Gastroesophageal sphincter (tissue), 4 donors: ENCODE results near the gene RSPH3. TPM values are rescaled to one million over a fixed set of nuclear protein-coding genes. Genes with fewer than 3 reads are reported as not detected.

Experiments used
- ATAC-seq: fragments of 150-250 bp; one replicate; pipeline ENCODE4 v1.9.1; 2016; ENCODE audit warnings: mild to moderate bottlenecking, moderate library complexity
- H3K27ac ChIP-seq, 4 donors: fragments of 200-600 bp; sonication (generic) in 3 of 4; 1 replicate in 3 of 4; 2 replicates in 1 of 4; pipeline ENCODE4 v1.5.1; 2016 to 2019
- H3K27me3 ChIP-seq: fragments of 200-600 bp; sonication (generic); one replicate; pipeline ENCODE4 v1.5.1; 2019
- H3K36me3 ChIP-seq, 2 donors: fragments of 200-600 bp; sonication (generic); one replicate each; pipeline ENCODE4 v1.5.1; 2019; ENCODE audit warnings: control low read depth in 1 of 2
- H3K4me1 ChIP-seq, 3 donors: fragments of 200-600 bp; sonication (generic); 1 replicate in 2 of 3; 2 replicates in 1 of 3; pipeline ENCODE4 v1.5.1; 2016 to 2019; ENCODE audit warnings: control low read depth in 2 of 3
- H3K4me3 ChIP-seq, 2 donors: fragments of 200-600 bp; sonication (generic); one replicate each; pipeline ENCODE4 v1.5.1; 2019; ENCODE audit warnings: mild to moderate bottlenecking in 1 of 2, moderate library complexity in 1 of 2
- H3K9me3 ChIP-seq, 3 donors: fragments of 200-600 bp; sonication (generic); one replicate each; pipeline ENCODE4 v1.5.1; 2017 to 2019; ENCODE audit warnings: control low read depth in 2 of 3
- CTCF ChIP-seq, 4 experiments: fragments of 200-600 bp in 2 of 4; fragments of 450-650 bp in 2 of 4; sonication (generic) in 1 of 4; IDR thresholded peaks; one replicate each; pipeline ENCODE4 v1.5.1; 2017 to 2019; ENCODE audit warnings: antibody characterized with exemption in 4 of 4, mild to moderate bottlenecking in 2 of 4, moderate library complexity in 2 of 4
- EP300 ChIP-seq: sonication (generic); formaldehyde crosslinking; IDR thresholded peaks from one replicate; pipeline ENCODE4 v1.6.1; 2017; ENCODE audit warnings: antibody characterized with exemption, mild to moderate bottlenecking
- POLR2A ChIP-seq, 2 donors: fragments of 450-650 bp; IDR thresholded peaks; one replicate each; pipeline ENCODE4 v1.6.1; 2017; ENCODE audit warnings: antibody characterized with exemption in 2 of 2, mild to moderate bottlenecking in 2 of 2, moderate library complexity in 1 of 2
- POLR2AphosphoS5 ChIP-seq: sonication (generic); formaldehyde crosslinking; IDR thresholded peaks from one replicate; pipeline ENCODE4 v1.6.1; 2017; ENCODE audit warnings: antibody characterized with exemption
- WGBS, 2 donors: methylation state at CpG; one replicate each; pipeline ENCODE4 v1.1.5; 2018; ENCODE audit warnings: low coverage in 1 of 2; 5-methylcytosine and 5-hydroxymethylcytosine counted together
- total RNA-seq, 4 donors: library from RNA; depleted of rRNA; stranded (reverse); fragments of >200 nt; gene quantifications; one replicate each; pipeline ENCODE4 v1.1.0, GENCODE V29; 2016

Gene RSPH3
- total RNA-seq, 4 donors from 2014 or later, result 6.7 to 23.1 (median 13.0) TPM

GRCh38 chr6:158947284-158947683 is 52.7 kb downstream of the RSPH3 start:
- WGBS, 2 donors, result 92 to 95% methylated on average over 8 of the region's 8 CpGs
- no peaks in the 10 kb centered on the region for H3K27me3 ChIP-seq
- no peak for TF ChIP-seq CTCF (IDR thresholded peaks at IDR 0.05)
- no peak for TF ChIP-seq POLR2AphosphoS5
- TF ChIP-seq POLR2A (IDR thresholded peaks at IDR 0.05), result no peak
- no peaks in the 10 kb centered on the region for H3K4me1 ChIP-seq
- no peak overlapping the region for H3K27ac ChIP-seq
- no peaks in the 10 kb centered on the region for H3K36me3 ChIP-seq
- H3K9me3 ChIP-seq, result peaks cover 0 to 2% (median 0%) of the 10 kb centered on the region in 3 donors
- ATAC-seq, result no peak
- H3K4me3 ChIP-seq, result no peak overlapping the region

GRCh38 chr6:158943380-158944032 is 56.5 kb downstream of the RSPH3 start:
- 83 to 100% methylated on average over 3 of the region's 3 CpGs for WGBS, 2 donors
- Histone ChIP-seq H3K4me3 (no peak overlapping the region), H3K4me1 (peaks cover 0 to 12% (median 0%) of the 10 kb centered on the region in 3 donors), H3K36me3 (no peaks in the 10 kb centered on the region), H3K27ac (no peak overlapping the region), H3K27me3 (no peaks in the 10 kb centered on the region), H3K9me3 (peaks cover 0 to 6% (median 0%) of the 10 kb centered on the region in 3 donors)
- ATAC-seq, result no peak
- TF ChIP-seq POLR2AphosphoS5 (no peak), POLR2A (IDR thresholded peaks at IDR 0.05) (no peak), EP300 (no peak), CTCF (IDR thresholded peaks at IDR 0.05) (no peak)

- no peaks in the 10 kb centered on the region for H3K27me3 ChIP-seq
- peaks cover 0 to 6% (median 0%) of the 10 kb centered on the region in 3 donors for H3K9me3 ChIP-seq
- no peak overlapping the region for H3K27ac ChIP-seq
- TF ChIP-seq CTCF (IDR thresholded peaks at IDR 0.05), result no peak
- TF ChIP-seq EP300, result no peak
- TF ChIP-seq POLR2A (IDR thresholded peaks at IDR 0.05), result no peak
- WGBS, 2 donors, result 100% methylated on average over 2 of the region's 2 CpGs; no CpG with 5 or more reads in 1 of the 2 donors
- H3K4me3 ChIP-seq, result no peak overlapping the region
- no peak for ATAC-seq
- H3K4me1 ChIP-seq, result peaks cover 0 to 12% (median 0%) of the 10 kb centered on the region in 3 donors
- H3K36me3 ChIP-seq, result no peaks in the 10 kb centered on the region
These were observed 57.7 kb downstream of the RSPH3 start for GRCh38 chr6:158942349-158942748.

GRCh38 chr6:158941246-158941645 is 58.8 kb downstream of the RSPH3 start:
- no peak for TF ChIP-seq POLR2A (IDR thresholded peaks at IDR 0.05)
- no peak for TF ChIP-seq CTCF (IDR thresholded peaks at IDR 0.05)
- no peak for TF ChIP-seq EP300
- no peak for TF ChIP-seq POLR2AphosphoS5
- peaks cover 0 to 12% (median 0%) of the 10 kb centered on the region in 3 donors for H3K4me1 ChIP-seq
- ATAC-seq, result no peak
- H3K9me3 ChIP-seq, result peaks cover 0 to 6% (median 0%) of the 10 kb centered on the region in 3 donors
- 71 to 100% methylated on average over 1 to 2 of the region's 2 CpGs for WGBS, 2 donors
- no peak overlapping the region for H3K27ac ChIP-seq
- H3K27me3 ChIP-seq, result no peaks in the 10 kb centered on the region
- no peaks in the 10 kb centered on the region for H3K36me3 ChIP-seq
- no peak overlapping the region for H3K4me3 ChIP-seq
